GM12874 (cell line): Measurements from ENCODE around the gene SYTL3.

Experiments used
- TF ChIP-seq, protein P1 (sequence below): IDR thresholded peaks from 2 replicates; pipeline ENCODE4 v1.5.1; 2011; ENCODE audit warnings: low read depth, mild to moderate bottlenecking, control low read depth, low read length, moderate library complexity; ENCODE audit not compliant: insufficient read depth

The SYTL3 gene

GRCh38 chr6:158684745-158685324 is 35.0 kb downstream of the SYTL3 start:
- TF ChIP-seq, protein P1, sequence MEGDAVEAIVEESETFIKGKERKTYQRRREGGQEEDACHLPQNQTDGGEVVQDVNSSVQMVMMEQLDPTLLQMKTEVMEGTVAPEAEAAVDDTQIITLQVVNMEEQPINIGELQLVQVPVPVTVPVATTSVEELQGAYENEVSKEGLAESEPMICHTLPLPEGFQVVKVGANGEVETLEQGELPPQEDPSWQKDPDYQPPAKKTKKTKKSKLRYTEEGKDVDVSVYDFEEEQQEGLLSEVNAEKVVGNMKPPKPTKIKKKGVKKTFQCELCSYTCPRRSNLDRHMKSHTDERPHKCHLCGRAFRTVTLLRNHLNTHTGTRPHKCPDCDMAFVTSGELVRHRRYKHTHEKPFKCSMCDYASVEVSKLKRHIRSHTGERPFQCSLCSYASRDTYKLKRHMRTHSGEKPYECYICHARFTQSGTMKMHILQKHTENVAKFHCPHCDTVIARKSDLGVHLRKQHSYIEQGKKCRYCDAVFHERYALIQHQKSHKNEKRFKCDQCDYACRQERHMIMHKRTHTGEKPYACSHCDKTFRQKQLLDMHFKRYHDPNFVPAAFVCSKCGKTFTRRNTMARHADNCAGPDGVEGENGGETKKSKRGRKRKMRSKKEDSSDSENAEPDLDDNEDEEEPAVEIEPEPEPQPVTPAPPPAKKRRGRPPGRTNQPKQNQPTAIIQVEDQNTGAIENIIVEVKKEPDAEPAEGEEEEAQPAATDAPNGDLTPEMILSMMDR, result no peak

DNA sequence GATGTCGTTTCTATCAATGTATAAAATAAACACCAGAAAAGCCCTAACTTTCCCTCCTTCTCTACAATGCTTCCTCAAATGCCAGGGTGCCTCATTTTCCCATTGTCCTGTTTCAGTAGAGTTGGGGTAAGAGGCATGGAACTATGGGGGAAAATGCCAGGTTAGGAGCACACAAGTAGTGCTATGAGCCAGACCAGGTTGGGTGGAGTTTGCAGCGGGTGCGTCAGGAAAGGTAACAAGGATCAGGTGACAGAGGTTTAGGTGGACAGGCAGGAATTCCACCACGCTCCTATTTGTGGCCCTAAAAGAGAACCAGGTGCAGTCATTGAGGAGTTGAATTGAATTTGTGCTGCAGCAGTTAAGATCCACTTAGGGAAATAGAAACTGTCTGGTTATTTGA is 36.5 kb downstream of the SYTL3 start:
- TF ChIP-seq, protein P1, result no peak

- TF ChIP-seq, protein P1, result no peak
These were observed 37.0 kb downstream of the SYTL3 start for GRCh38 chr6:158686791-158687381.

DNA sequence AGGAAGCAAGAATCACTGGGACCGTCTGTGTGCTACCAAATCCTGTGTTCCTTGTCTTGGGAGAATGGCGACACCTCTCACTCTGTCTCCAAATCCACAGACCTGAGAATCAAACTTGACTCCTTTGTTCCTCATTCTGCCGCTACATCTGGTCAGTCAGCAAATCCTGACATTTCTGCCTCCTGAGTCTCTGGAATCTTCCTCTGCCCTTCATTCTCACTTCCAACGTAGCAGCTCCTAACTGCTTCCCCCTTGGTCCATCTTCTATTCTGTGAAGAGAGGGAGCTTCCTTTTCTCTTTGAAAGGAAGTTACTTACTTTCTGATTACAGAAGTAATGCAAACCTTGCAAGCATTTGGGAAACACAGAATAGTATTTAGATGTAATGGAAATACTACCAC is 37.7 kb downstream of the SYTL3 start:
- TF ChIP-seq, protein P1, result no peak

DNA sequence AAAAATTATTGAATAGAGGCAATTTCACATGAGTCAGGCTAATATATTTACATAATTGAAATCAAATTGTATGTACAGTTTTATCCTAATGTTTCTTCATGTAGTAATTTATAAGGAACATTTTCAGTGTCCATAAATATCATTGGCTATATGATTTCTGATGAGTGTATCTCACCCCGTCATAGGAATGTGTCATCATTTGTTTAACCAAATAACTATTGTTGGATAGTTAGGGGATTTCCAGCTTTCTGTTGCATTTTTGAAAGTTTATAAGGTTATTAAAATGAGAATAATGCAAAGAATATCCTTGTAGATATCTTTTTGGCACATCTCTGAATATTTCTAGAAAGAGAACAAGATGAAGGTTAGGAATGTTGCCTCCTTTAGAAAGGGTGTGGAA is 39.0 kb downstream of the SYTL3 start:
- TF ChIP-seq, protein P1, result no peak

GRCh38 chr6:158694913-158695312 is 45.1 kb downstream of the SYTL3 start:
- TF ChIP-seq, protein P1, result no peak

DNA sequence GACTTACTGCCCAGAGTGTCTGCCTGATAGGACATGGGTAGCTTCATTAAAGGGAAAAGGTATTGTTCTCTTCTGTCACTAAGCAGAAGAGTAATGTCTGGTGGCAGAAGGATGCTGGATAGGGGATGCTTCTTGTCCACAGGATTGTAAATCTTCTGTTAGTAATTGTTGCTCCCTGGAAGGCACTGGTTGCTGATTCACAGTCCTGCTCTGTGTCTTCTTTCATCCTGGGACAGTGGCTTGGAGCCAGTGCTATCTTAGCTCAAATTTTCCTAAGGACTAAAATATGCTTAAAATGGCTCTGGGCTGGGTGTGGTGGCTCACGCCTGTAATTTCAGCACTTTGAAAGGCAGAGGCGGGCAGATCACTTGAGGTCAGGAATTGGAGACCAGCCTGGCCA is 48.0 kb downstream of the SYTL3 start:
- TF ChIP-seq, protein P1, result no peak
